ENCODE results near the gene GJA10. TPM values are rescaled to one million over a fixed set of nuclear protein-coding genes. Genes with fewer than 3 reads are reported as not detected.
"Not testable (repeated sequence)": the region's sequence is repeated elsewhere in the genome, so short reads cannot be mapped to it uniquely, and the experiment has no call there.

Gene GJA10
- total RNA-seq, 1 experiment from 2014 or later: not detected

DNA sequence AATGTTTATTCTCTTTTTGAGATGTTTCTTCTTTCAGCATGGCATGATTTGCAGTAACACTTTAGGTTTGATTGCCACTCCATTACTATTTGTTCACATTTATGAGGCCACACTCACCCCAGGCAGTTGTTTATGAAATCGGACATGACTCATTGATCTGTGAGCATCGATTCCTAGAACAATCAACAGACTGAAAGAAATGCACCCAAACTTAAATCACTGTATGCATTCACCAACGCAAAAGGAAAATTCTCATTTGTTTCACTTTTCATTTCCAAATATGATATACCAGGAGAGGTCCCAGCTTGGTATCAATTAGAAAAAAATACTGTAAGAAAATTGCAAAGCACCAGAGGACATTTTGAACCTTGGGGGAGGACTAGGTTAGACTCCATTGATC lies 5.4 kb upstream of the GJA10 start:
- BruUV-seq (replicated peaks): no TSS peak
- POLR2A ChIA-PET: no interaction called here
- peak; percentile 20 for DNase-seq (ENCODE audit: unreplicated experiment)
- Mint-ChIP-seq H3K4me3 (ENCODE audit: unreplicated experiment) (no peak overlapping the region), H3K36me3 (ENCODE audit: insufficient read depth, unreplicated experiment) (no peaks in the 10 kb centered on the region), H3K9me3 (ENCODE audit: unreplicated experiment) (no peaks in the 10 kb centered on the region), H3K27ac (ENCODE audit: low read depth, unreplicated experiment) (no peak overlapping the region), H3K4me1 (ENCODE audit: insufficient read depth, unreplicated experiment) (no peaks in the 10 kb centered on the region), H3K27me3 (ENCODE audit: insufficient read depth, unreplicated experiment) (peaks cover 11% of the 10 kb centered on the region)
- no peak for TF ChIP-seq CTCF (IDR thresholded peaks at IDR 0.05; ENCODE audit: unreplicated experiment)
- intact Hi-C loops (cut with micrococcal nuclease): no loop called here
- CTCF ChIA-PET: no interaction called here

DNA sequence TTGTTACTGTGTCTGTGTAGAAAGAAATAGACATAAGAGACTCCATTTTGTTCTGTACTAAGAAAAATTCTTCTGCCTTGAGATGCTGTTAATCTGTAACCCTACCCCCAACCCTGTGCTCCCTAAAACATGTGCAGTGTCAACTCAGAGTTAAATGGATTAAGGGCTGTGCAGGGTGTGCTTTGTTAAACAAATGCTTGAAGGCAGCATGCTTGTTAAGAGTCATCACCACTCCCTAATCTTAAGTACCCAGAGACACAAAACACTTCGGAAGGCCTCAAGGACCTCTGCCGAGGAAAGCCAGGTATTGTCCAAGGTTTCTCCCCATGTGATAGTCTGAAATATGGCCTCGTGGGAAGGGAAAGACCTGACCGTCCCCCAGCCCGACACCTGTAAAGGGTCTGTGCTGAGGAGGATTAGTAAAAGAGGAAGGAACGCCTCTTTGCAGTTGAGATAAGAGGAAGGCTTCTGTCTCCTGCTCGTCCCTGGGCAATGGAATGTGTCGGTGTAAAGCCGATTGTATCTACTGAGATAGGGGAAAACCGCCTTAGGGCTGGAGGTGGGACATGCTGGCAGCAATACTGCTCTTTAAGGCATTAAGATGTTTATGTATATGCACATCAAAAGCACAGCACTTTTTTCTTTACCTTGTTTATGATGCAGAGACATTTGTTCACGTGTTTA lies 3.3 kb upstream of the GJA10 start:
- DNase-seq (ENCODE audit: unreplicated experiment); H3K4me1 Mint-ChIP-seq (ENCODE audit: insufficient read depth, unreplicated experiment); BruUV-seq (replicated peaks); H3K9me3 Mint-ChIP-seq (ENCODE audit: unreplicated experiment); H3K4me3 Mint-ChIP-seq (ENCODE audit: unreplicated experiment); H3K36me3 Mint-ChIP-seq (ENCODE audit: insufficient read depth, unreplicated experiment); H3K27ac Mint-ChIP-seq (ENCODE audit: low read depth, unreplicated experiment); intact Hi-C loops (cut with micrococcal nuclease); POLR2A ChIA-PET: not testable (repeated sequence)
- H3K27me3 Mint-ChIP-seq (ENCODE audit: insufficient read depth, unreplicated experiment): peaks cover 16% of the 10 kb centered on the region
- CTCF ChIA-PET: interaction anchor here (0.6 kb wide), 1 partner anchor 29 kb away, joined by 3 read pairs; no protein-coding TSS in a partner anchor

- intact Hi-C loops (cut with micrococcal nuclease); H3K9me3 Mint-ChIP-seq (ENCODE audit: unreplicated experiment); H3K4me1 Mint-ChIP-seq (ENCODE audit: insufficient read depth, unreplicated experiment); H3K4me3 Mint-ChIP-seq (ENCODE audit: unreplicated experiment); BruUV-seq (replicated peaks); H3K27ac Mint-ChIP-seq (ENCODE audit: low read depth, unreplicated experiment); H3K36me3 Mint-ChIP-seq (ENCODE audit: insufficient read depth, unreplicated experiment); DNase-seq (ENCODE audit: unreplicated experiment); POLR2A ChIA-PET: not testable (repeated sequence)
- CTCF ChIA-PET: interaction anchor here (0.7 to 0.8 kb wide), 2 partner anchors 10 to 183 kb away, joined by 3 to 6 read pairs; no protein-coding TSS in a partner anchor
- peak; percentile 9 for TF ChIP-seq CTCF (IDR thresholded peaks at IDR 0.05; ENCODE audit: unreplicated experiment)
- peaks cover 25% of the 10 kb centered on the region for H3K27me3 Mint-ChIP-seq (ENCODE audit: insufficient read depth, unreplicated experiment)
Measured at GRCh38 chr6:89892577-89892976, 1.7 kb upstream of the GJA10 start.

DNA sequence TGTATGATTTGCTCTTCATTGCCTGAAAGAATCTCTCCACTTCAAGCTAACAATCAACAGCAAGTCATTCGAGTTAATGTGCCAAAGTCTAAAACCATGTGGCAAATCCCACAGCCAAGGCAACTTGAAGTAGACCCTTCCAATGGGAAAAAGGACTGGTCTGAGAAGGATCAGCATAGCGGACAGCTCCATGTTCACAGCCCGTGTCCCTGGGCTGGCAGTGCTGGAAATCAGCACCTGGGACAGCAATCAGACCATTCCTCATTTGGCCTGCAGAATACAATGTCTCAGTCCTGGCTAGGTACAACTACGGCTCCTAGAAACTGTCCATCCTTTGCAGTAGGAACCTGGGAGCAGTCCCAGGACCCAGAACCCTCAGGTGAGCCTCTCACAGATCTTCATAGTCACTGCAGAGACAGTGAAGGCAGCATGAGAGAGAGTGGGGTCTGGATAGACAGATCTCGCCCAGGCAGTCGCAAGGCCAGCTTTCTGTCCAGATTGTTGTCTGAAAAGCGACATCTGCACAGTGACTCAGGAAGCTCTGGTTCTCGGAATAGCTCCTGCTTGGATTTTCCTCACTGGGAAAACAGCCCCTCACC lies 1.1 kb downstream of the GJA10 start:
- Mint-ChIP-seq H3K4me1 (ENCODE audit: insufficient read depth, unreplicated experiment) (no peaks in the 10 kb centered on the region), H3K27ac (ENCODE audit: low read depth, unreplicated experiment) (no peak overlapping the region), H3K4me3 (ENCODE audit: unreplicated experiment) (no peak overlapping the region), H3K27me3 (ENCODE audit: insufficient read depth, unreplicated experiment) (peaks cover 18% of the 10 kb centered on the region), H3K9me3 (ENCODE audit: unreplicated experiment) (no peaks in the 10 kb centered on the region), H3K36me3 (ENCODE audit: insufficient read depth, unreplicated experiment) (no peaks in the 10 kb centered on the region)
- ChIA-PET CTCF (interaction anchor here (0.5 to 0.8 kb wide), 3 partner anchors 34 to 595 kb away, joined by 3 read pairs; no protein-coding TSS in a partner anchor), POLR2A (no interaction called here)
- no peak for TF ChIP-seq CTCF (IDR thresholded peaks at IDR 0.05; ENCODE audit: unreplicated experiment)
- DNase-seq (ENCODE audit: unreplicated experiment): peak; percentile 65
- intact Hi-C loops (cut with micrococcal nuclease): no loop called here
- no TSS peak for BruUV-seq (replicated peaks)

DNA sequence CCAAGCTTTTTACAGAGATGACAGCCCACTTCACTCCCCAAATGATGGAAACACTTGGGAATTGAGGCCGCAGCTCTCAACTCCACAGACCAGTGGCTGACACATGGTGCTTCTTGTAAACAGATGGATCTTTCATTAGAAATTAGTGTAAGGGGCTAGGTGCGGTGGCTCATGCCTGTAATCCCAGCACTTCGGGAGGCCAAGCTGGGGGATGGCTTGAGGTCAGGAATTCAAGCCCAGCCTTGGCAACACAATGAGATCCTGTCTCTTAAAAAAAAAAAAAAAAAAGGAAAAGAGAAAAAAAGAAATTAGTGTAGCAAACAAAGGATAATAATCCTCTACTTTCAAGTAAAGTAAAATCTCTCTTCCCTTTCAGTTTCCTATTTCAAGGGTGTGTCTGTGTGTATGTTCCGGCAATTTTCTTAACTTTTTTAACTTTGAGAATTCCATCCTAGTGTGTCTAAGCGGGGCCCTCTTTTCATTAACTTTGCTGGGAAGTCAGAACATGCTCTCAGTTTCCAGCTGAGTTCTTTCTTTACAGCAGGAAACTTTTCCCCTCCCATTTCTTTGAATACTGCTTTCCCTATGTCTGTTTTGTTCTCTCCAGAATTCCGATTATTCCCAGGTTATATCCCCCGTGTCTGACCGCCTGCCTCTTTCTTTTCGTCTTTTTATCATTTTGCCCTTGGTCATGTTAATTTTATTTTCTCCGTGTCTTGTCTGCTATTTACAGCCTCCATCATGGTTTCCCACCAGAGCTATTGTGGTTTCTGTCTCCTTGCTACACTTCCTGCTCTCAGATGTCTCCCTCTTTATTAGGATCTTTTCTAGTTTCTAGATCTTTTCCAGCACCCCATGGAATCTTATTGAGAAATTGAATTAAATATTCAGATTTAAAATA lies 16.0 kb downstream of the GJA10 start:
- POLR2A ChIA-PET: interaction anchor here (0.7 kb wide), 1 partner anchor 950 kb away, joined by 3 read pairs; no protein-coding TSS in a partner anchor
- H3K4me1 Mint-ChIP-seq (ENCODE audit: insufficient read depth, unreplicated experiment); H3K27me3 Mint-ChIP-seq (ENCODE audit: insufficient read depth, unreplicated experiment); DNase-seq (ENCODE audit: unreplicated experiment); H3K27ac Mint-ChIP-seq (ENCODE audit: low read depth, unreplicated experiment); H3K9me3 Mint-ChIP-seq (ENCODE audit: unreplicated experiment); H3K36me3 Mint-ChIP-seq (ENCODE audit: insufficient read depth, unreplicated experiment); BruUV-seq (replicated peaks); H3K4me3 Mint-ChIP-seq (ENCODE audit: unreplicated experiment); intact Hi-C loops (cut with micrococcal nuclease); CTCF ChIA-PET: not testable (repeated sequence)
